Measurements from ENCODE around the gene GFRA3. TPM values are rescaled to one million over a fixed set of nuclear protein-coding genes. Genes with fewer than 3 reads are reported as not detected.

The GFRA3 gene
- total RNA-seq, 1 experiment from 2014 or later = 1.3 TPM

DNA sequence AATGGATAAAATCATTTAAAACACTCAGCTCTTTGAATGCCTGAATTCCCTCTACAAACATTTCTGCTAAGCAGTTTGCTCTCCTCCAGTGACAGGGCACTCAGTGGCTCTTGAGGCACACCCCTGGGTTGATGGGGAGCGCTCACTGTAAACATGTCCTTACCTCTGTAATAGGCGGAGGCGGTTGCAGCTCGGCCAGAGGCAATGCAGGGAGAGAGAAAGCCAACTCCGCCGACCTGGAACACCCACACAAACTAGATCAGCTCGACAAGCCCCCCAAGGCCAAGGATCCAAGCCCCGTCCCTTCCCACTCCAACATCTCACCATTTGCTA is 61.6 kb downstream of the GFRA3 start:
- H3K9me3 Mint-ChIP-seq = no peaks in the 10 kb centered on the region
- TF ChIP-seq SP1 (CRISPR knock-in tag; conservative IDR thresholded peaks at IDR 0.05) = no peak
- TF ChIP-seq, protein P1, sequence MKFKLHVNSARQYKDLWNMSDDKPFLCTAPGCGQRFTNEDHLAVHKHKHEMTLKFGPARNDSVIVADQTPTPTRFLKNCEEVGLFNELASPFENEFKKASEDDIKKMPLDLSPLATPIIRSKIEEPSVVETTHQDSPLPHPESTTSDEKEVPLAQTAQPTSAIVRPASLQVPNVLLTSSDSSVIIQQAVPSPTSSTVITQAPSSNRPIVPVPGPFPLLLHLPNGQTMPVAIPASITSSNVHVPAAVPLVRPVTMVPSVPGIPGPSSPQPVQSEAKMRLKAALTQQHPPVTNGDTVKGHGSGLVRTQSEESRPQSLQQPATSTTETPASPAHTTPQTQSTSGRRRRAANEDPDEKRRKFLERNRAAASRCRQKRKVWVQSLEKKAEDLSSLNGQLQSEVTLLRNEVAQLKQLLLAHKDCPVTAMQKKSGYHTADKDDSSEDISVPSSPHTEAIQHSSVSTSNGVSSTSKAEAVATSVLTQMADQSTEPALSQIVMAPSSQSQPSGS (CRISPR knock-in tag; IDR thresholded peaks at IDR 0.05; ENCODE audit: borderline replicate concordance, low read depth) = no peak
- TF ChIP-seq ZBTB43 (CRISPR knock-in tag; IDR thresholded peaks at IDR 0.05) = no peak
- TF ChIP-seq ARID4B (CRISPR knock-in tag; IDR thresholded peaks at IDR 0.05; ENCODE audit: borderline replicate concordance) = no peak
- 0 out of 2 replicates have a peak, but pooled peaks have one; percentile 30 for TF ChIP-seq ZNF232 (CRISPR knock-in tag; IDR thresholded peaks at IDR 0.05)
- H3K27me3 Mint-ChIP-seq (ENCODE audit: low read depth) = no peaks in the 10 kb centered on the region; the same call in none of the 2 replicates
- POLR2A ChIA-PET = interaction anchor here (1.0 to 2.1 kb wide), 9 partner anchors 10 to 141 kb away, joined by 3 to 12 read pairs (median 5); partner anchors contain the start of genes BRD8, CDC25C, FAM53C and KDM3B
- H3K4me3 Mint-ChIP-seq = peak overlapping the region; percentile 99
- peaks cover 5% of the 10 kb centered on the region; the same call in 1 of the 2 replicates for H3K4me1 Mint-ChIP-seq
- CTCF ChIA-PET = interaction anchor here (0.6 to 4.8 kb wide), 7 partner anchors 9 to 242 kb away, joined by 3 to 63 read pairs (median 4); partner anchors contain the start of gene KDM3B
- DNase-seq (ENCODE audit: low spot score) (no peak), ATAC-seq (peak; percentile 1; the same call in 1 of the 2 replicates)
- H3K36me3 Mint-ChIP-seq = peaks cover 13% of the 10 kb centered on the region
- H3K27ac Mint-ChIP-seq = peak overlapping the region; percentile 99

- Mint-ChIP-seq H3K36me3 (peaks cover 13% of the 10 kb centered on the region), H3K27me3 (ENCODE audit: low read depth) (no peaks in the 10 kb centered on the region; the same call in none of the 2 replicates), H3K27ac (no peak overlapping the region), H3K9me3 (no peaks in the 10 kb centered on the region), H3K4me1 (peaks cover 5% of the 10 kb centered on the region; the same call in 1 of the 2 replicates), H3K4me3 (peak overlapping the region; percentile 47)
- DNase-seq (ENCODE audit: low spot score) (no peak), ATAC-seq (no peak)
- CTCF ChIA-PET = no interaction called here
- POLR2A ChIA-PET = no interaction called here
- TF ChIP-seq ARID4B (CRISPR knock-in tag; IDR thresholded peaks at IDR 0.05; ENCODE audit: borderline replicate concordance) (no peak), ZNF263 (CRISPR knock-in tag; IDR thresholded peaks at IDR 0.05; ENCODE audit: low read depth) (no peak), TCF7 (CRISPR knock-in tag; IDR thresholded peaks at IDR 0.05; ENCODE audit: low read depth) (no peak), GABPB1 (CRISPR knock-in tag; IDR thresholded peaks at IDR 0.05) (no peak), ELF4 (CRISPR knock-in tag; IDR thresholded peaks at IDR 0.05; ENCODE audit: low read depth) (no peak), IRF2 (CRISPR knock-in tag; IDR thresholded peaks at IDR 0.05; ENCODE audit: borderline replicate concordance, low read depth) (no peak), ZBTB43 (CRISPR knock-in tag; IDR thresholded peaks at IDR 0.05) (no peak), CREB1 (CRISPR knock-in tag; IDR thresholded peaks at IDR 0.05) (no peak), ZNF138 (CRISPR knock-in tag; conservative IDR thresholded peaks at IDR 0.05) (no peak), JAZF1 (CRISPR knock-in tag; IDR thresholded peaks at IDR 0.05) (no peak)
- TF ChIP-seq, protein P2, sequence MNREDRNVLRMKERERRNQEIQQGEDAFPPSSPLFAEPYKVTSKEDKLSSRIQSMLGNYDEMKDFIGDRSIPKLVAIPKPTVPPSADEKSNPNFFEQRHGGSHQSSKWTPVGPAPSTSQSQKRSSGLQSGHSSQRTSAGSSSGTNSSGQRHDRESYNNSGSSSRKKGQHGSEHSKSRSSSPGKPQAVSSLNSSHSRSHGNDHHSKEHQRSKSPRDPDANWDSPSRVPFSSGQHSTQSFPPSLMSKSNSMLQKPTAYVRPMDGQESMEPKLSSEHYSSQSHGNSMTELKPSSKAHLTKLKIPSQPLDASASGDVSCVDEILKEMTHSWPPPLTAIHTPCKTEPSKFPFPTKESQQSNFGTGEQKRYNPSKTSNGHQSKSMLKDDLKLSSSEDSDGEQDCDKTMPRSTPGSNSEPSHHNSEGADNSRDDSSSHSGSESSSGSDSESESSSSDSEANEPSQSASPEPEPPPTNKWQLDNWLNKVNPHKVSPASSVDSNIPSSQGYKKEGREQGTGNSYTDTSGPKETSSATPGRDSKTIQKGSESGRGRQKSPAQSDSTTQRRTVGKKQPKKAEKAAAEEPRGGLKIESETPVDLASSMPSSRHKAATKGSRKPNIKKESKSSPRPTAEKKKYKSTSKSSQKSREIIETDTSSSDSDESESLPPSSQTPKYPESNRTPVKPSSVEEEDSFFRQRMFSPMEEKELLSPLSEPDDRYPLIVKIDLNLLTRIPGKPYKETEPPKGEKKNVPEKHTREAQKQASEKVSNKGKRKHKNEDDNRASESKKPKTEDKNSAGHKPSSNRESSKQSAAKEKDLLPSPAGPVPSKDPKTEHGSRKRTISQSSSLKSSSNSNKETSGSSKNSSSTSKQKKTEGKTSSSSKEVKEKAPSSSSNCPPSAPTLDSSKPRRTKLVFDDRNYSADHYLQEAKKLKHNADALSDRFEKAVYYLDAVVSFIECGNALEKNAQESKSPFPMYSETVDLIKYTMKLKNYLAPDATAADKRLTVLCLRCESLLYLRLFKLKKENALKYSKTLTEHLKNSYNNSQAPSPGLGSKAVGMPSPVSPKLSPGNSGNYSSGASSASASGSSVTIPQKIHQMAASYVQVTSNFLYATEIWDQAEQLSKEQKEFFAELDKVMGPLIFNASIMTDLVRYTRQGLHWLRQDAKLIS (CRISPR knock-in tag; IDR thresholded peaks at IDR 0.05; ENCODE audit: borderline replicate concordance) = no peak
- TF ChIP-seq, protein P3, sequence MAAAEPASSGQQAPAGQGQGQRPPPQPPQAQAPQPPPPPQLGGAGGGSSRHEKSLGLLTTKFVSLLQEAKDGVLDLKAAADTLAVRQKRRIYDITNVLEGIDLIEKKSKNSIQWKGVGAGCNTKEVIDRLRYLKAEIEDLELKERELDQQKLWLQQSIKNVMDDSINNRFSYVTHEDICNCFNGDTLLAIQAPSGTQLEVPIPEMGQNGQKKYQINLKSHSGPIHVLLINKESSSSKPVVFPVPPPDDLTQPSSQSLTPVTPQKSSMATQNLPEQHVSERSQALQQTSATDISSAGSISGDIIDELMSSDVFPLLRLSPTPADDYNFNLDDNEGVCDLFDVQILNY (CRISPR knock-in tag; IDR thresholded peaks at IDR 0.05) = no peak
Measured at GRCh38 chr5:138210985-138211384, 63.4 kb downstream of the GFRA3 start.

All from WTC11 (cell line).